SJCRH30 (cell line): ENCODE data around the gene STIM1. TPM values are rescaled to one million over a fixed set of nuclear protein-coding genes. Genes with fewer than 3 reads are reported as not detected.
"Not testable (repeated sequence)": the region's sequence is repeated elsewhere in the genome, so short reads cannot be mapped to it uniquely, and the experiment has no call there.

ENCODE experiments used
- DNase-seq, 2 experiments: peaks; one replicate each; pipeline ENCODE4 v3.0.0-alpha.2; 2015 to 2020
- H3K27ac ChIP-seq: fragments of 250-450 bp; sonication (Bioruptor Pico); 2 replicates; pipeline ENCODE4 v1.5.1; 2020; ENCODE audit warnings: mild to moderate bottlenecking, moderate library complexity
- H3K27me3 ChIP-seq: fragments of 250-450 bp; sonication (Bioruptor Pico); 2 replicates; pipeline ENCODE4 v1.5.1; 2020; ENCODE audit warnings: mild to moderate bottlenecking, moderate library complexity
- H3K36me3 ChIP-seq: fragments of 250-450 bp; sonication (Bioruptor Pico); 2 replicates; pipeline ENCODE4 v1.5.1; 2020; ENCODE audit warnings: mild to moderate bottlenecking, moderate library complexity
- H3K4me1 ChIP-seq: fragments of 250-450 bp; sonication (Bioruptor Pico); 2 replicates; pipeline ENCODE4 v1.5.1; 2020; ENCODE audit warnings: mild to moderate bottlenecking, moderate library complexity
- H3K4me3 ChIP-seq: fragments of 250-450 bp; sonication (Bioruptor Pico); 2 replicates; pipeline ENCODE4 v1.5.1; 2020; ENCODE audit warnings: mild to moderate bottlenecking, moderate library complexity
- H3K9me3 ChIP-seq: fragments of 250-450 bp; sonication (Bioruptor Pico); replicated peaks from 2 replicates; pipeline ENCODE4 v1.5.1; 2020; ENCODE audit warnings: mild to moderate bottlenecking, moderate library complexity
- total RNA-seq: library from RNA; depleted of rRNA; stranded (reverse); fragments of >200 nt; shearing (Covaris generic); gene quantifications from 2 replicates; pipeline ENCODE4 v1.2.3, GENCODE V29; 2014

Gene STIM1
- total RNA-seq, 1 experiment from 2014 or later = 14.7 TPM

DNA sequence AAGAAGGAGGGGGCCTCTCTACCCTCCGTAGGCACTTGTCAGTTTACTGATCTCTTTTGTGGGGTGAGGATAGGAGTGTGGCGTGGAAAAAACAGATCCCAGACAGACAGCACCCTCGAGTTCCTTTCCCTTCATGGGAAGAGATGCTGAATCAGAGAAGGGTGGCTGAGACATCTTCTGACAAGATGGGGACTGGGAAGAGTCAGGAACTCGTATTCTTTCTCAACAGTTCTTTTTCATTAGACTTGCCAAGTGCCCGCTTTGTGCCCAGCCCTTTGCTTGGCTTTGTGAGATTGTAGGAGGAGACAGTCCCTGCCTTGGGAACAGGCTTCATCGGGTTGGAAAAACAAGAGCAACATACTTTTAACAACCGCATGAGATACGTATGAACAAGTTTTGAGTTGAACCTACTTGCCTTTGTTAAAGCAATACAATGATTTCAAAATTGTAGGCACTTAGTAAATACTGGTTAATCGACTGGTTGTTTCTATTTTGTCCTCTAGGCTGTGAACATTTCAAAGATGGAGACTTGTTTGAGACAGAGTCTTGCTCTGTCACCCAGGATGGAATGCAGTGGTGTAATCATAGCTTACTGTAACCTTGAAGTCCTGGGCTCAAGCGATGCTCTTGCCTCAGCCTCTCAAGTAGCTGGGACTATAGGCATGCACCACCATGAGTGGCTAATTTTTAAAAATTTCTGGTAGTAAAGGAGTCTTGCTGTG is 240.2 kb downstream of the STIM1 start:
- Histone ChIP-seq H3K4me3 (peak overlapping the region; percentile 81), H3K4me1 (no peaks in the 10 kb centered on the region), H3K27ac (peak overlapping the region; percentile 92), H3K27me3 (no peaks in the 10 kb centered on the region), H3K9me3 (no peaks in the 10 kb centered on the region), H3K36me3 (peaks cover 16% of the 10 kb centered on the region)
- peak in 1 of 2 experiments; percentile 27 for DNase-seq

GRCh38 chr11:4098026-4098621 is 242.7 kb downstream of the STIM1 start:
- no peaks in the 10 kb centered on the region for H3K27me3 ChIP-seq
- H3K9me3 ChIP-seq = no peaks in the 10 kb centered on the region
- peaks cover 34% of the 10 kb centered on the region for H3K36me3 ChIP-seq
- no peak overlapping the region for H3K4me3 ChIP-seq
- H3K4me1 ChIP-seq = no peaks in the 10 kb centered on the region
- DNase-seq = no peak
- no peak overlapping the region for H3K27ac ChIP-seq

- Histone ChIP-seq H3K36me3 (peaks cover 71% of the 10 kb centered on the region), H3K4me3 (no peak overlapping the region), H3K27ac (no peak overlapping the region), H3K27me3 (no peaks in the 10 kb centered on the region), H3K4me1 (no peaks in the 10 kb centered on the region), H3K9me3 (no peaks in the 10 kb centered on the region)
- DNase-seq = no peak
Measured at GRCh38 chr11:4102711-4103110, 247.2 kb downstream of the STIM1 start.

DNA sequence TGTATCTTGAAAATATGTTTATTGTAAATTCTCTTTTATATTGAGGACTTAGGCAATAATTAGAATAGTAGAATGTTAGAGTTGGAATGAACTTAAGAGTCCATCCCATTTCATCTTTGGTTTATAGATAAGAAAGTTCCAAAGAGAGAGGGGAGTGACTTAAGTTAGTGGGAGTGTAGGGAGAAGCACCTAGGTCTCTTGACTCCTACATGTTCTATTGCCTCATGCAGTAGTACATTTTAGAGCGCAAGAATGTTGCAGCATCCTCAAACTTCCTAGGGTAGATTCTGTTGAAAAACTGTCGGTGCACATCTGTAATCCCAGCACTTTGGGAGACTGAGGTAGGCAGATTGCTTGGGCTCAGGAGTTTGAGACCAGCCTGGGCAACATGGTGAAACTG is 247.8 kb downstream of the STIM1 start:
- Histone ChIP-seq H3K36me3 (peaks cover 71% of the 10 kb centered on the region), H3K4me3 (no peak overlapping the region), H3K27ac (no peak overlapping the region), H3K4me1 (no peaks in the 10 kb centered on the region), H3K9me3 (no peaks in the 10 kb centered on the region), H3K27me3 (no peaks in the 10 kb centered on the region)
- no peak for DNase-seq

GRCh38 chr11:4105916-4106315 is 250.5 kb downstream of the STIM1 start:
- Histone ChIP-seq H3K36me3 (peaks cover 80% of the 10 kb centered on the region), H3K27me3 (no peaks in the 10 kb centered on the region), H3K4me1 (no peaks in the 10 kb centered on the region), H3K9me3 (no peaks in the 10 kb centered on the region), H3K4me3 (no peak overlapping the region), H3K27ac (peak overlapping the region; percentile 34)
- peak; percentile 53 to 78 for DNase-seq

DNA sequence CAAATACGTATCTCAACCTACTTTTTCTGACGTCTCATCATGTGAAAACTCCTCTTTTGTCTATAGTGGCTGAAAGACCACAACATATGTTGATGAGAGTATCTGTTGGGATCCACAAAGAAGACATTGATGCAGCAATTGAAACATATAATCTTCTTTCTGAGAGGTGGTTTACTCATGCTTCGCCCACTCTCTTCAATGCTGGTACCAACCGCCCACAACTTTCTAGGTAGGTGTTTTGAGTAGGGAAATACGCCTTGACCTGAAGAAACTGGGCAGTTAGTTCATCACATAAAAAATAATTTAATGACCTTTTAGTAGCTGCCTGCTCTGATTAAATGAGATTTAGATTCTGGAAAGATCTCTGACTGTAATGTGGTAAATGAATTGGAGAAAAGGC is 256.4 kb downstream of the STIM1 start:
- no peak for DNase-seq
- H3K9me3 ChIP-seq = no peaks in the 10 kb centered on the region
- no peaks in the 10 kb centered on the region for H3K4me1 ChIP-seq
- no peak overlapping the region for H3K4me3 ChIP-seq
- no peak overlapping the region for H3K27ac ChIP-seq
- H3K36me3 ChIP-seq = peaks cover 79% of the 10 kb centered on the region
- H3K27me3 ChIP-seq = no peaks in the 10 kb centered on the region

DNA sequence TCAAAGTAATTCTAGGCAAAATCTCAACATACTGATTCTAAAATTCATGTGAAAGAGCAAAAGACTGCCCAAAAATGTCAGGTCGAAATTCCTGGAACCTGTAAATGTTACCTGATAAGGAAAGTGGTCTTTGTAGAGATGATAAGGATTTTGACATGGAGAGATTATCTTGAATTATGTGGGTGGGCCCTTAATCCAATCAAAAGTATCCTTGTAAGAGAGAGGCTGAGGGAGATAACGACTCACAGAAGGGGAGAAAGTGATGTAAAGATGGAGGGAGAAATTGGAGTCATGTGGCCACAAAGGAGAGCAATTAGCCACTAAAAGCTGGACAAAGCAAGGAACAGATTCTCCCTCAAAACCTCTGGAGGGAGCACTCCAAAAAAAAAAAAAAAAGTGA is 259.7 kb downstream of the STIM1 start:
- no peak for DNase-seq
- peaks cover 71% of the 10 kb centered on the region for H3K36me3 ChIP-seq
- H3K27ac ChIP-seq = no peak overlapping the region
- H3K9me3 ChIP-seq = no peaks in the 10 kb centered on the region
- H3K27me3 ChIP-seq = no peaks in the 10 kb centered on the region
- no peak overlapping the region for H3K4me3 ChIP-seq
- H3K4me1 ChIP-seq = no peaks in the 10 kb centered on the region

- DNase-seq = no peak
- H3K4me3 ChIP-seq = no peak overlapping the region
- H3K27ac ChIP-seq = no peak overlapping the region
- no peaks in the 10 kb centered on the region for H3K4me1 ChIP-seq
- no peaks in the 10 kb centered on the region for H3K27me3 ChIP-seq
- no peaks in the 10 kb centered on the region for H3K9me3 ChIP-seq
- peaks cover 74% of the 10 kb centered on the region for H3K36me3 ChIP-seq
Measured at GRCh38 chr11:4118107-4118506, 262.6 kb downstream of the STIM1 start.

GRCh38 chr11:4123218-4123617 is 267.8 kb downstream of the STIM1 start:
- Histone ChIP-seq H3K27me3 (no peaks in the 10 kb centered on the region), H3K4me1 (no peaks in the 10 kb centered on the region), H3K36me3 (peaks cover 92% of the 10 kb centered on the region), H3K9me3 (no peaks in the 10 kb centered on the region), H3K4me3 (no peak overlapping the region), H3K27ac (no peak overlapping the region)
- DNase-seq = no peak

DNA sequence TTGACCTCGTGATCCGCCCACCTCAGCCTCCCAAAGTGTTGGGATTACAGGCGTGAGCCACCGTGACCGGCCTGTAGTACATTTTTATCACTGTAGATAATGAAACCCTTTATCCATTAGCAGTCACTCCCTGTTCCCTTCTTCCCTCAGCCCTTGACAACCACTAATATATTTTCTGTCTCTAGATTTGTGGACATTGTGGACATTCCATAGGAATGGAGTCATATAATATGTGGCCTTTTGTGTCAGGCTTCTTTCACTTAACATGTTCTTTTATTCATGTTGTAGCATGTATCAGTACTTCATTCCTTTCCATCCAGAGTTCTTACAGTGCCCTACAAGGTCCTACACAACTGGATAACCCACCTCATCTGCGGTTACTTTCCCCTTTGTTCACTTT is 269.7 kb downstream of the STIM1 start:
- Histone ChIP-seq H3K9me3 (no peaks in the 10 kb centered on the region), H3K27me3 (no peaks in the 10 kb centered on the region), H3K4me3 (no peak overlapping the region), H3K36me3 (peaks cover 89% of the 10 kb centered on the region), H3K27ac (no peak overlapping the region), H3K4me1 (no peaks in the 10 kb centered on the region)
- no peak for DNase-seq

GRCh38 chr11:4127357-4127756 is 271.9 kb downstream of the STIM1 start:
- no peaks in the 10 kb centered on the region for H3K4me1 ChIP-seq
- H3K27me3 ChIP-seq = no peaks in the 10 kb centered on the region
- H3K27ac ChIP-seq = no peak overlapping the region
- DNase-seq = no peak
- H3K9me3 ChIP-seq = no peaks in the 10 kb centered on the region
- no peak overlapping the region for H3K4me3 ChIP-seq
- peaks cover 89% of the 10 kb centered on the region for H3K36me3 ChIP-seq

- not testable (repeated sequence) for H3K4me3 ChIP-seq
Measured at GRCh38 chr11:4130219-4130618, 274.8 kb downstream of the STIM1 start.

GRCh38 chr11:4134806-4135205 is 279.3 kb downstream of the STIM1 start:
- no peak for DNase-seq
- H3K9me3 ChIP-seq = 0 out of 2 replicates have a peak, but pooled peaks cover 10% of the 10 kb centered on the region
- H3K27ac ChIP-seq = no peak overlapping the region
- H3K36me3 ChIP-seq = peaks cover 79% of the 10 kb centered on the region
- no peak overlapping the region for H3K4me3 ChIP-seq
- no peaks in the 10 kb centered on the region for H3K4me1 ChIP-seq
- no peaks in the 10 kb centered on the region for H3K27me3 ChIP-seq

More at GRCh38 chr11:4130219-4130618, 274.8 kb downstream of the STIM1 start:
- H3K4me1 ChIP-seq, H3K27me3 ChIP-seq, H3K27ac ChIP-seq, DNase-seq, H3K9me3 ChIP-seq: not testable (repeated sequence)
- H3K36me3 ChIP-seq = peaks cover 89% of the 10 kb centered on the region

GRCh38 chr11:4138497-4138896 is 283.0 kb downstream of the STIM1 start:
- H3K9me3 ChIP-seq = peaks cover 13% of the 10 kb centered on the region; the same call in 1 of the 2 replicates
- peaks cover 71% of the 10 kb centered on the region for H3K36me3 ChIP-seq
- no peaks in the 10 kb centered on the region for H3K4me1 ChIP-seq
- H3K4me3 ChIP-seq = no peak overlapping the region
- H3K27ac ChIP-seq = no peak overlapping the region
- H3K27me3 ChIP-seq = no peaks in the 10 kb centered on the region
- DNase-seq = no peak

GRCh38 chr11:4140067-4140636 is 284.7 kb downstream of the STIM1 start:
- no peaks in the 10 kb centered on the region for H3K4me1 ChIP-seq
- H3K27me3 ChIP-seq = no peaks in the 10 kb centered on the region
- DNase-seq = no peak
- H3K4me3 ChIP-seq = no peak overlapping the region
- H3K9me3 ChIP-seq = peaks cover 13% of the 10 kb centered on the region; the same call in 1 of the 2 replicates
- peaks cover 58% of the 10 kb centered on the region for H3K36me3 ChIP-seq
- H3K27ac ChIP-seq = no peak overlapping the region
